Body of pancreas (tissue), 4 donors: Measurements from ENCODE around the gene ZRANB3. TPM values are rescaled to one million over a fixed set of nuclear protein-coding genes. Genes with fewer than 3 reads are reported as not detected.

Experiments
- ATAC-seq: fragments of 150-250 bp; one replicate; pipeline ENCODE4 v1.9.1; 2016
- DNase-seq, 4 donors: peaks; one replicate each; pipeline ENCODE4 v3.0.0-alpha.2; 2019
- H3K27ac ChIP-seq, 4 donors: fragments of 200-600 bp; sonication (generic); 1 replicate in 3 of 4; 2 replicates in 1 of 4; pipeline versions ENCODE4 v1.5.1 to v1.6.1; 2016 to 2019; ENCODE audit warnings: mild to moderate bottlenecking in 1 of 4, mixed read lengths in 1 of 4, moderate library complexity in 1 of 4
- H3K27me3 ChIP-seq, 2 donors: fragments of 200-600 bp; sonication (generic); one replicate each; pipeline ENCODE4 v1.6.0; 2016; ENCODE audit warnings: mild to moderate bottlenecking in 1 of 2
- H3K36me3 ChIP-seq, 2 donors: fragments of 200-600 bp; sonication (generic); replicated peaks in 1 of 2; 2 replicates each; pipeline ENCODE4 v1.5.1; 2016; ENCODE audit warnings: low read depth in 2 of 2; ENCODE audit not compliant: insufficient read depth in 1 of 2
- H3K4me1 ChIP-seq: fragments of 200-600 bp; sonication (generic); one replicate; pipeline ENCODE4 v1.6.0; 2016
- H3K4me3 ChIP-seq, 2 donors: fragments of 200-600 bp; sonication (generic); 1 replicate in 1 of 2; 2 replicates in 1 of 2; pipeline ENCODE4 v1.5.1; 2016 to 2019
- H3K9me3 ChIP-seq, 3 donors: fragments of 200-600 bp; sonication (generic); 1 replicate in 2 of 3; 2 replicates in 1 of 3; pipeline ENCODE4 v1.5.1; 2016
- CTCF ChIP-seq, 7 experiments: fragments of 450-650 bp in 4 of 7; fragments of 200-600 bp in 3 of 7; sonication (generic) in 3 of 7; IDR thresholded peaks; one replicate each; pipeline ENCODE4 v1.5.1; 2016 to 2019; ENCODE audit warnings: antibody characterized with exemption in 7 of 7
- POLR2A ChIP-seq, 3 donors: fragments of 450-650 bp; IDR thresholded peaks; one replicate each; pipeline ENCODE4 v1.6.1; 2016; ENCODE audit warnings: antibody characterized with exemption in 3 of 3, mild to moderate bottlenecking in 2 of 3
- WGBS, 2 donors: methylation state at CpG; one replicate each; pipeline ENCODE4 v1.1.5; 2017; 5-methylcytosine and 5-hydroxymethylcytosine counted together
- intact Hi-C: fragments of 100-400 bp; cut with DNase I; formaldehyde crosslinking; loops from one replicate; pipeline ENCODE4 v1.15.1; 2023
- total RNA-seq, 2 donors: library from RNA; depleted of rRNA; stranded (reverse); fragments of >200 nt; gene quantifications; one replicate each; pipeline ENCODE4 v1.1.0, GENCODE V29; 2016

Gene ZRANB3
- total RNA-seq, 2 donors from 2014 or later: 3.4 to 10.2 TPM

GRCh38 chr2:135150725-135151124 is 380.3 kb downstream of the ZRANB3 start:
- Histone ChIP-seq H3K27me3 (no peaks in the 10 kb centered on the region), H3K27ac (no peak overlapping the region), H3K9me3 (no peaks in the 10 kb centered on the region), H3K4me1 (peaks cover 27% of the 10 kb centered on the region), H3K36me3 (peaks cover 3 to 6% of the 10 kb centered on the region in 2 donors), H3K4me3 (no peak overlapping the region)
- no peak for ATAC-seq
- 77 to 89% methylated on average over 1 of the region's 1 CpG for WGBS, 2 donors
- intact Hi-C loops: no loop called here
- TF ChIP-seq POLR2A (IDR thresholded peaks at IDR 0.05): no peak
- TF ChIP-seq CTCF (IDR thresholded peaks at IDR 0.05): no peak
- no peak for DNase-seq

GRCh38 chr2:135149251-135149650 is 381.8 kb downstream of the ZRANB3 start:
- peak in 3 of 4 donors; percentile 20 to 52 (median 22) for DNase-seq

GRCh38 chr2:135144343-135144742 is 386.7 kb downstream of the ZRANB3 start:
- Histone ChIP-seq H3K27me3 (no peaks in the 10 kb centered on the region), H3K27ac (peak overlapping the region in 1 of 4 donors; percentile 8), H3K4me3 (no peak overlapping the region), H3K36me3 (peaks cover 0 to 3% of the 10 kb centered on the region in 2 donors), H3K9me3 (peaks cover 0 to 6% (median 0%) of the 10 kb centered on the region in 3 donors), H3K4me1 (peaks cover 11% of the 10 kb centered on the region)
- TF ChIP-seq CTCF (IDR thresholded peaks at IDR 0.05) (no peak), POLR2A (IDR thresholded peaks at IDR 0.05) (no peak)
- ATAC-seq (no peak), DNase-seq (no peak)
- intact Hi-C loops: no loop called here
- 94 to 100% methylated on average over 2 of the region's 2 CpGs for WGBS, 2 donors

More at GRCh38 chr2:135149251-135149650, 381.8 kb downstream of the ZRANB3 start:
- WGBS, 2 donors: 32 to 39% methylated on average over 1 of the region's 1 CpG
- intact Hi-C loops: no loop called here
- TF ChIP-seq POLR2A (IDR thresholded peaks at IDR 0.05) (no peak), CTCF (IDR thresholded peaks at IDR 0.05) (no peak)
- Histone ChIP-seq H3K4me1 (peaks cover 30% of the 10 kb centered on the region), H3K36me3 (peaks cover 3 to 6% of the 10 kb centered on the region in 2 donors), H3K27ac (no peak overlapping the region), H3K27me3 (no peaks in the 10 kb centered on the region), H3K9me3 (no peaks in the 10 kb centered on the region), H3K4me3 (no peak overlapping the region)
- no peak for ATAC-seq

GRCh38 chr2:135142323-135142722 is 388.7 kb downstream of the ZRANB3 start:
- Histone ChIP-seq H3K27ac (no peak overlapping the region), H3K27me3 (no peaks in the 10 kb centered on the region), H3K9me3 (peaks cover 0 to 6% (median 0%) of the 10 kb centered on the region in 3 donors), H3K4me3 (no peak overlapping the region), H3K4me1 (peaks cover 4% of the 10 kb centered on the region), H3K36me3 (peaks cover 0 to 5% of the 10 kb centered on the region in 2 donors)
- no peak for ATAC-seq
- TF ChIP-seq POLR2A (IDR thresholded peaks at IDR 0.05): no peak
- no peak for TF ChIP-seq CTCF (IDR thresholded peaks at IDR 0.05)
- intact Hi-C loops: no loop called here
- no peak for DNase-seq
- WGBS, 2 donors: 90 to 97% methylated on average over 1 of the region's 1 CpG

- peaks cover 4% of the 10 kb centered on the region for H3K4me1 ChIP-seq
- intact Hi-C loops: no loop called here
- no peak overlapping the region for H3K4me3 ChIP-seq
- H3K27ac ChIP-seq: no peak overlapping the region
- peaks cover 4 to 10% of the 10 kb centered on the region in 2 donors for H3K36me3 ChIP-seq
- no peaks in the 10 kb centered on the region for H3K27me3 ChIP-seq
- peaks cover 0 to 6% (median 0%) of the 10 kb centered on the region in 3 donors for H3K9me3 ChIP-seq
- DNase-seq (no peak), ATAC-seq (no peak)
- TF ChIP-seq POLR2A (IDR thresholded peaks at IDR 0.05): no peak
- TF ChIP-seq CTCF (IDR thresholded peaks at IDR 0.05): no peak
These were observed 390.4 kb downstream of the ZRANB3 start for GRCh38 chr2:135140606-135141005.
